Measurements from ENCODE around the gene MRTFA. TPM values are rescaled to one million over a fixed set of nuclear protein-coding genes. Genes with fewer than 3 reads are reported as not detected.
A peak's percentile ranks its signal among the peaks of the same experiment; 100 is the strongest.

Gene MRTFA
- total RNA-seq, 4 donors from 2014 or later, result 45.5 to 90.2 (median 78.3) TPM

DNA sequence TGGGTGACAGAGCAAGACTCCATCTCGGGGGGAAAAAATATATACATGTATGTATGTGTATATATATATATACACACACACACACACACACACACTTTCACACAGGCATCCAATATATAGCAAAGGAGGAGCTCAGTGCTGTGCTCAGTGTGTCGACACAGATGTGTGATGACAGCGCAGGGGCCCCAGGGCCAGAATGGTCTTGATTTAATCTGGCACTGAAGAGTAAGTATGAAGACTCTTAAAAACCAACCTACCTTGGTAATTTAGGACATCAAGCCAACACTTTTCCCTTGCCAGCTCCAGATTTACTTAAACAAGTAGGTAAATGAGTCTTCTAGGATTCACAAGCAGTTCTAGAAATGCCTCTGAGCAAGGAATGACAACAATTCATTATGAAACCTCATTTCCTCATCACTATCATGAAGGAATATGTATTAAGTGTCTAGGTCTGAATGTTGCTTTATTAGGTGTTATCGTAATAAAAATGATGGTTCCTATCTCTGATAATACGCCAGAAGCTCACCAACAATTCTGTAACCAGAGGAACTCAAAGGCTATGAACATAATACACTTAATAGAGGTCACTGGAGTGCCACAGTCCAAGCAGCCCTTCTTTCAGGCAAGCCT, 194.6 kb downstream of the MRTFA start:
- WGBS, 2 donors (ENCODE audit: low coverage in 1 of 2), result 92 to 100% methylated on average over 4 of the region's 5 CpGs
- TF ChIP-seq POLR2A (IDR thresholded peaks at IDR 0.05) (no peak), EP300 (IDR thresholded peaks at IDR 0.05) (no peak), POLR2AphosphoS5 (IDR thresholded peaks at IDR 0.05) (no peak)
- TF ChIP-seq, protein P1, sequence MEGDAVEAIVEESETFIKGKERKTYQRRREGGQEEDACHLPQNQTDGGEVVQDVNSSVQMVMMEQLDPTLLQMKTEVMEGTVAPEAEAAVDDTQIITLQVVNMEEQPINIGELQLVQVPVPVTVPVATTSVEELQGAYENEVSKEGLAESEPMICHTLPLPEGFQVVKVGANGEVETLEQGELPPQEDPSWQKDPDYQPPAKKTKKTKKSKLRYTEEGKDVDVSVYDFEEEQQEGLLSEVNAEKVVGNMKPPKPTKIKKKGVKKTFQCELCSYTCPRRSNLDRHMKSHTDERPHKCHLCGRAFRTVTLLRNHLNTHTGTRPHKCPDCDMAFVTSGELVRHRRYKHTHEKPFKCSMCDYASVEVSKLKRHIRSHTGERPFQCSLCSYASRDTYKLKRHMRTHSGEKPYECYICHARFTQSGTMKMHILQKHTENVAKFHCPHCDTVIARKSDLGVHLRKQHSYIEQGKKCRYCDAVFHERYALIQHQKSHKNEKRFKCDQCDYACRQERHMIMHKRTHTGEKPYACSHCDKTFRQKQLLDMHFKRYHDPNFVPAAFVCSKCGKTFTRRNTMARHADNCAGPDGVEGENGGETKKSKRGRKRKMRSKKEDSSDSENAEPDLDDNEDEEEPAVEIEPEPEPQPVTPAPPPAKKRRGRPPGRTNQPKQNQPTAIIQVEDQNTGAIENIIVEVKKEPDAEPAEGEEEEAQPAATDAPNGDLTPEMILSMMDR (IDR thresholded peaks at IDR 0.05), result no peak
- Histone ChIP-seq H3K4me3 (no peak overlapping the region), H3K4me1 (peaks cover 0 to 44% (median 14%) of the 10 kb centered on the region in 3 donors), H3K9me3 (no peaks in the 10 kb centered on the region), H3K27me3 (no peaks in the 10 kb centered on the region), H3K27ac (no peak overlapping the region), H3K36me3 (no peaks in the 10 kb centered on the region)
- ATAC-seq, result no peak

DNA sequence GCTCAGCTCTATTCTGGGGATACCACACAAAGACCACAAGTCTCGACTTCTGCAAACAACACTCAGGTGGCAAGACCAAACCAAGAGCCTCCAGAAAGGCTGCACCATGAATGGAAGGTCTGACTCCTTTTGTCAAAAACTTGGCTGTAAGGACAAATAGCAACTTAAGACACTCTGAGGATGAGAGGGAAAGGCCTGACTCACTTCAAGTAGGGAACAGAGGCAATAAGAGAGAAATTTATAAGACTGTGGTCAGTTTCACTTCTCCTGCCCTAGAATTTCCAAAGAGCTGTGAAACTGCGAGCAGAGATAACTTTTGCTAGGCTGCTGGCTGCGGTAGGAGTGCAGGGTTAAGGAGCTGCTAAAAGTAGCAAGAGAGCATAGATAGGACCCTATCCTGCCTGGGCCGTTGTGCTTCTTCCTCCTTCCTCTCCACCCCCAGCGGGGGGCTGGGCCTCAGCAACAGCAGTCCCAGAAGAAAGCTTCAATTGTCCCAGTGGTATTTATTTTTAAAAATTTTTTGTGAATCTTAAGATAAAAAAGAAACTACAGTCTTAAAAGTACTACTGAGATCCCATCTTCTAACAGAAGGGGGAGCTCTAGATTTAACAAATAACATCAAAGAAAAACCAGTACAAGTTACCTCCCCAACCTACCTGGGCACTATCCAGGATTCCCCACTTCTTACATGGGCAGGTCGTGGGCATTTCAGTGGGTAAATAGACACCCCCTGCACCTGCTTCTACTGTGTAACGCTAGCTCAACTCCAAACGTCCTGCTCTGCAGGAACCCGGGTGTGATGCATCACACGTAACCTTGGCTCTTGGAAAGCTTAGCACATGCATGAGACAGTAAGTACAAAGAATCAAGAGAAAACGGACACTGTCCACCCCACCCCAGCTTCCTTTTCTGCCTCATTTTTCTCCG, 199.8 kb downstream of the MRTFA start:
- Histone ChIP-seq H3K9me3 (no peaks in the 10 kb centered on the region), H3K4me1 (peaks cover 0 to 65% (median 19%) of the 10 kb centered on the region in 3 donors), H3K36me3 (peaks cover 0 to 18% of the 10 kb centered on the region in 2 donors), H3K27me3 (no peaks in the 10 kb centered on the region), H3K27ac (peak overlapping the region; percentile 15 to 75 (median 46)), H3K4me3 (peak overlapping the region; percentile 8 to 33)
- TF ChIP-seq POLR2AphosphoS5 (IDR thresholded peaks at IDR 0.05), result no peak
- TF ChIP-seq, protein P1 (IDR thresholded peaks at IDR 0.05), result peak; percentile 57 to 77 (median 74)
- peak; percentile 59 for ATAC-seq
- 7 to 18% methylated on average over 9 to 12 of the region's 12 CpGs for WGBS, 2 donors (ENCODE audit: low coverage in 1 of 2)

DNA sequence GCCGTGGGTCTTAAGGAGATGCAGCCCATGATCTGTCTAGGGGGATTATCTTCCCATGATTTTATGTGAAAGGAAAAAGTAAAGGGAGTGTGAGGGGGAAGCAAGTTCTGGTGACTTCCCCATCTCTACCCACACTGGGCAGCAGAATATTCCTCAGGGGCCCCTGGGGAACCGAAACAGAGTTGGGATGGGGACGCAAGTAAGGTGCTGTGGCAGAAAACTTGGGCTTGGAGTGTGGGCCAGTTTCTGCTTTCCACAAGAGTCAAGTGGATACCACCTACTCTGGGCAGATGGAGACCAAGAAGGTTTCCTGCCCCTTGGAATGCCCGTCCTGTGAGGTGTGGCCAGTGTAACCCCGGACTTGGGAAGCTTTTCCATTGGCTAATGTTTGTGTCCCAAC, 201.8 kb downstream of the MRTFA start:
- WGBS, 2 donors (ENCODE audit: low coverage in 1 of 2), result 90 to 100% methylated on average over 3 to 5 of the region's 5 CpGs
- Histone ChIP-seq H3K4me3 (no peak overlapping the region), H3K27me3 (no peaks in the 10 kb centered on the region), H3K4me1 (peaks cover 0 to 54% (median 19%) of the 10 kb centered on the region in 3 donors), H3K36me3 (peaks cover 0 to 35% of the 10 kb centered on the region in 2 donors), H3K9me3 (no peaks in the 10 kb centered on the region), H3K27ac (peak overlapping the region in 3 of 4 donors; percentile 19 to 73 (median 21))
- ATAC-seq, result no peak
- no peak for TF ChIP-seq EP300 (IDR thresholded peaks at IDR 0.05)
- TF ChIP-seq, protein P1 (IDR thresholded peaks at IDR 0.05), result no peak
- no peak for TF ChIP-seq POLR2AphosphoS5 (IDR thresholded peaks at IDR 0.05)
- TF ChIP-seq POLR2A (IDR thresholded peaks at IDR 0.05), result no peak

DNA sequence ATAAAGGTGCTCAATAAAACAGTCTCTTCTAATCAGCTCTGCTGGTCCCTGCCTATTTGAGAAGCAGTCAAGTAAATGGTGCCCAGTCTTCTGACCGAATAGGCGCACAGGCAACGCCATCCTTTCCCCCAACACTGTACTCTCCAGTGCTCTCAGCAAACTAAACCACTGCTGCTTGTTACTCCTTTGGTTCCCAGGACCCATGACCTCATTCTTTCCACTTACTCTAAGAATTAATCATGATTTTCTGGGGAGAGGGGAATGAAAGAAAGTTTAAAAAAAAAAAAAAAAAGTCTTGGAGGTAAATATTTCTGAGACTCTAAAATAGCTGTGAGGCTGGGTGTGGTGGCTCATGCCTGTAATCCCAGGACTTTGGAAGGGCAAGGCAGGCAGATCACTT, 202.4 kb downstream of the MRTFA start:
- Histone ChIP-seq H3K4me3 (no peak overlapping the region), H3K27me3 (no peaks in the 10 kb centered on the region), H3K27ac (peak overlapping the region in 3 of 4 donors; percentile 6 to 73 (median 19)), H3K9me3 (no peaks in the 10 kb centered on the region), H3K4me1 (peaks cover 0 to 54% (median 19%) of the 10 kb centered on the region in 3 donors), H3K36me3 (peaks cover 0 to 42% of the 10 kb centered on the region in 2 donors)
- ATAC-seq, result no peak
- TF ChIP-seq EP300 (IDR thresholded peaks at IDR 0.05) (no peak), POLR2A (IDR thresholded peaks at IDR 0.05) (no peak), POLR2AphosphoS5 (IDR thresholded peaks at IDR 0.05) (no peak)
- TF ChIP-seq, protein P1 (IDR thresholded peaks at IDR 0.05), result no peak
- 84 to 92% methylated on average over 2 to 3 of the region's 3 CpGs for WGBS, 2 donors (ENCODE audit: low coverage in 1 of 2)
